GM23338 (cell line): ENCODE results near the gene KPNA6. TPM values are rescaled to one million over a fixed set of nuclear protein-coding genes. Genes with fewer than 3 reads are reported as not detected.
A peak's percentile ranks its signal among the peaks of the same experiment; 100 is the strongest.

ENCODE experiments used
- ATAC-seq: fragments of 200-7000 bp; cut with Tn5 transposase; 3 replicates; pipeline ENCODE4 v1.9.1; 2020
- DNase-seq: peaks from one replicate; pipeline ENCODE4 v3.0.0-alpha.2; 2015; ENCODE audit warnings: low spot score
- H2AFZ ChIP-seq: fragments of 200-600 bp; sonication (generic); 2 replicates; pipeline ENCODE4 v1.8.0; 2016; ENCODE audit warnings: antibody characterized with exemption, mild to moderate bottlenecking, moderate library complexity
- H3F3A ChIP-seq: fragments of 200-600 bp; sonication (generic); replicated peaks from 2 replicates; pipeline ENCODE4 v1.8.0; 2017; ENCODE audit warnings: antibody characterized with exemption, mixed run types, low read depth
- H3K27ac ChIP-seq: fragments of 200-600 bp; sonication (generic); 2 replicates; pipeline ENCODE4 v1.6.1; 2016; ENCODE audit warnings: low read depth
- H3K27me3 ChIP-seq: fragments of 200-600 bp; sonication (generic); 2 replicates; pipeline ENCODE4 v1.8.0; 2016; ENCODE audit warnings: mild to moderate bottlenecking, mixed run types, moderate library complexity; ENCODE audit not compliant: insufficient read depth
- H3K36me3 ChIP-seq: fragments of 200-600 bp; sonication (generic); 2 replicates; pipeline ENCODE4 v1.8.0; 2016; ENCODE audit warnings: mild to moderate bottlenecking; ENCODE audit not compliant: insufficient read depth
- H3K4me1 ChIP-seq: fragments of 200-600 bp; sonication (generic); 2 replicates; pipeline ENCODE4 v1.8.0; 2016; ENCODE audit warnings: mild to moderate bottlenecking, moderate library complexity; ENCODE audit not compliant: insufficient read depth
- H3K4me2 ChIP-seq: fragments of 200-600 bp; sonication (generic); 2 replicates; pipeline ENCODE4 v1.7.1; 2017; ENCODE audit warnings: mixed run types
- H3K4me3 ChIP-seq: fragments of 200-600 bp; sonication (generic); 2 replicates; pipeline ENCODE4 v1.6.1; 2016; ENCODE audit warnings: mixed run types
- H3K79me2 ChIP-seq: fragments of 200-600 bp; sonication (generic); replicated peaks from 2 replicates; pipeline ENCODE4 v1.8.0; 2017; ENCODE audit warnings: mild to moderate bottlenecking; ENCODE audit not compliant: insufficient read depth
- H3K9me2 ChIP-seq: fragments of 200-600 bp; sonication (generic); 2 replicates; pipeline ENCODE4 v1.8.0; 2017; ENCODE audit not compliant: insufficient read depth
- H4K20me1 ChIP-seq: fragments of 200-600 bp; sonication (generic); replicated peaks from 2 replicates; pipeline ENCODE4 v1.8.0; 2017; ENCODE audit warnings: mild to moderate bottlenecking; ENCODE audit not compliant: insufficient read depth
- H3K27ac Mint-ChIP-seq: 2 replicates; pipeline ENCODE4 v1.8.0; 2020; ENCODE audit warnings: inconsistent platforms, mild to moderate bottlenecking, moderate library complexity, mixed read lengths
- H3K27me3 Mint-ChIP-seq: 3 replicates; pipeline ENCODE4 v1.8.0; 2022; ENCODE audit warnings: low read depth, mild to moderate bottlenecking, moderate library complexity, mixed read lengths, inconsistent platforms; ENCODE audit not compliant: insufficient read depth, poor library complexity
- H3K36me3 Mint-ChIP-seq: 3 replicates; pipeline ENCODE4 v1.8.0; 2021; ENCODE audit warnings: low read depth, mild to moderate bottlenecking, inconsistent platforms, moderate library complexity, mixed read lengths
- H3K4me1 Mint-ChIP-seq: 3 replicates; pipeline ENCODE4 v1.8.0; 2020; ENCODE audit warnings: mild to moderate bottlenecking, inconsistent platforms, mixed read lengths
- H3K4me3 Mint-ChIP-seq: 3 replicates; pipeline ENCODE4 v1.8.0; 2021; ENCODE audit warnings: moderate library complexity, mild to moderate bottlenecking, inconsistent platforms, mixed read lengths
- H3K9me3 Mint-ChIP-seq: 3 replicates; pipeline ENCODE4 v1.8.0; 2020; ENCODE audit warnings: moderate library complexity, mild to moderate bottlenecking, inconsistent platforms, mixed read lengths
- CREB1 ChIP-seq: fragments of 250-450 bp; sonication (Bioruptor Pico); IDR thresholded peaks from 2 replicates; pipeline ENCODE4 v1.5.0; 2020; ENCODE audit warnings: low read depth, mild to moderate bottlenecking, moderate library complexity
- EZH2 ChIP-seq: fragments of 200-600 bp; sonication (generic); IDR thresholded peaks from one replicate; pipeline ENCODE4 v1.8.0; 2017; ENCODE audit warnings: antibody characterized with exemption, mild to moderate bottlenecking, low read depth; ENCODE audit not compliant: unreplicated experiment
- EZH2phosphoT487 ChIP-seq: fragments of 200-600 bp; sonication (generic); IDR thresholded peaks from one replicate; pipeline ENCODE4 v1.8.1; 2018; ENCODE audit warnings: antibody characterized with exemption; ENCODE audit not compliant: unreplicated experiment
- JUNB ChIP-seq: IDR thresholded peaks from one replicate; pipeline ENCODE4 v1.6.1; 2016; ENCODE audit warnings: antibody characterized with exemption; ENCODE audit not compliant: unreplicated experiment
- NANOG ChIP-seq: IDR thresholded peaks from 2 replicates; pipeline ENCODE4 v1.6.1; 2016; ENCODE audit warnings: antibody characterized with exemption, borderline replicate concordance
- POLR2AphosphoS5 ChIP-seq: IDR thresholded peaks from 2 replicates; pipeline ENCODE4 v1.6.1; 2016; ENCODE audit warnings: antibody characterized with exemption, low read depth
- STAT1 ChIP-seq: IDR thresholded peaks from one replicate; pipeline ENCODE4 v1.6.1; 2016; ENCODE audit warnings: antibody characterized with exemption; ENCODE audit not compliant: unreplicated experiment
- ZNF114 ChIP-seq: fragments of 250-450 bp; sonication (Bioruptor Pico); IDR thresholded peaks from 2 replicates; pipeline ENCODE4 v1.5.0; 2020; ENCODE audit warnings: mild to moderate bottlenecking, moderate library complexity
- ZNF331 ChIP-seq: fragments of 250-450 bp; sonication (Bioruptor Pico); IDR thresholded peaks from 2 replicates; pipeline ENCODE4 v1.5.0; 2020; ENCODE audit warnings: low read depth, mild to moderate bottlenecking, moderate library complexity
- polyA plus RNA-seq: library from polyadenylated mRNA; unstranded; fragments of >200 nt; fragmentation: Nextera tagmentation; extraction: Ambion mirVana; gene quantifications from 2 replicates; pipeline ENCODE4 v1.2.1, GENCODE V29; 2016
- total RNA-seq: library from RNA; depleted of rRNA; stranded (reverse); fragments of >200 nt; shearing (Covaris generic); gene quantifications from 2 replicates; pipeline ENCODE4 v1.2.3, GENCODE V29; 2014
- TF ChIP-seq, protein P1 (sequence below), 2 experiments: fragments of 200-600 bp in 1 of 2; sonication (generic) in 1 of 2; conservative IDR thresholded peaks; 2 replicates each; pipeline versions ENCODE4 v1.5.1 to v1.6.1; 2016 to 2017; ENCODE audit warnings: antibody characterized with exemption in 2 of 2, low read depth in 2 of 2, mild to moderate bottlenecking in 2 of 2, moderate library complexity in 1 of 2
- TF ChIP-seq, protein P2 (sequence below): IDR thresholded peaks from 2 replicates; pipeline ENCODE4 v1.6.1; 2016; ENCODE audit warnings: antibody characterized with exemption
- TF ChIP-seq, protein P3 (sequence below): fragments of 250-450 bp; sonication (Bioruptor Pico); IDR thresholded peaks from 2 replicates; pipeline ENCODE4 v1.5.0; 2020; ENCODE audit warnings: mild to moderate bottlenecking, moderate library complexity
- TF ChIP-seq, protein P4 (sequence below): IDR thresholded peaks from one replicate; pipeline ENCODE4 v1.6.1; 2018; ENCODE audit warnings: antibody characterized with exemption; ENCODE audit not compliant: unreplicated experiment

Gene KPNA6
- total and polyA plus RNA-seq, 2 experiments from 2014 or later: 28.6 to 72.2 TPM

DNA sequence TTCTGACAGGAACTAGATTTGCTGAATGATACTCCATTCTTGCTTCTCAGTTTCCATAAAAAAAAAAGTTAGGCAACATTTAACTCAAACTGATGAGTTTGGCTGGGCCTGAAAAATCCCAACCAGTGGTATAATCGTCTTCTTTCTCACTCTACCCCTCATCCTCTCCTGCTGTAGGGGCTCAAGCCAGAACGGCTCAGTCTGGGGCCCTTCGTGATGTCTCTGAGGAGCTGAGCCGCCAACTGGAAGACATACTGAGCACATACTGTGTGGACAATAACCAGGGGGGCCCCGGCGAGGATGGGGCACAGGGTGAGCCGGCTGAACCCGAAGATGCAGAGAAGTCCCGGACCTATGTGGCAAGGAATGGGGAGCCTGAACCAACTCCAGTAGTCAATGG is 73.2 kb downstream of the KPNA6 start:
- Histone ChIP-seq H4K20me1 (peaks cover 28% of the 10 kb centered on the region), H3K36me3 (peaks cover 23% of the 10 kb centered on the region), H3K4me1 (peaks cover 30% of the 10 kb centered on the region), H3K4me3 (peak overlapping the region; percentile 93), H3K27ac (no peak overlapping the region), H3K27me3 (no peaks in the 10 kb centered on the region), H3K4me2 (peak overlapping the region; percentile 97), H2AFZ (no peak overlapping the region), H3F3A (peaks cover 29% of the 10 kb centered on the region), H3K79me2 (peaks cover 54% of the 10 kb centered on the region), H3K9me2 (no peaks in the 10 kb centered on the region)
- TF ChIP-seq, protein P1, sequence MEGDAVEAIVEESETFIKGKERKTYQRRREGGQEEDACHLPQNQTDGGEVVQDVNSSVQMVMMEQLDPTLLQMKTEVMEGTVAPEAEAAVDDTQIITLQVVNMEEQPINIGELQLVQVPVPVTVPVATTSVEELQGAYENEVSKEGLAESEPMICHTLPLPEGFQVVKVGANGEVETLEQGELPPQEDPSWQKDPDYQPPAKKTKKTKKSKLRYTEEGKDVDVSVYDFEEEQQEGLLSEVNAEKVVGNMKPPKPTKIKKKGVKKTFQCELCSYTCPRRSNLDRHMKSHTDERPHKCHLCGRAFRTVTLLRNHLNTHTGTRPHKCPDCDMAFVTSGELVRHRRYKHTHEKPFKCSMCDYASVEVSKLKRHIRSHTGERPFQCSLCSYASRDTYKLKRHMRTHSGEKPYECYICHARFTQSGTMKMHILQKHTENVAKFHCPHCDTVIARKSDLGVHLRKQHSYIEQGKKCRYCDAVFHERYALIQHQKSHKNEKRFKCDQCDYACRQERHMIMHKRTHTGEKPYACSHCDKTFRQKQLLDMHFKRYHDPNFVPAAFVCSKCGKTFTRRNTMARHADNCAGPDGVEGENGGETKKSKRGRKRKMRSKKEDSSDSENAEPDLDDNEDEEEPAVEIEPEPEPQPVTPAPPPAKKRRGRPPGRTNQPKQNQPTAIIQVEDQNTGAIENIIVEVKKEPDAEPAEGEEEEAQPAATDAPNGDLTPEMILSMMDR (conservative IDR thresholded peaks at IDR 0.05; ENCODE audit: low read depth in 2 of 2): no peak
- no peak for TF ChIP-seq JUNB
- TF ChIP-seq CREB1 (CRISPR knock-in tag): no peak
- no peak for TF ChIP-seq POLR2AphosphoS5
- TF ChIP-seq EZH2phosphoT487: no peak
- TF ChIP-seq ZNF331 (CRISPR knock-in tag): no peak
- TF ChIP-seq NANOG: no peak
- TF ChIP-seq STAT1: no peak
- TF ChIP-seq, protein P2, sequence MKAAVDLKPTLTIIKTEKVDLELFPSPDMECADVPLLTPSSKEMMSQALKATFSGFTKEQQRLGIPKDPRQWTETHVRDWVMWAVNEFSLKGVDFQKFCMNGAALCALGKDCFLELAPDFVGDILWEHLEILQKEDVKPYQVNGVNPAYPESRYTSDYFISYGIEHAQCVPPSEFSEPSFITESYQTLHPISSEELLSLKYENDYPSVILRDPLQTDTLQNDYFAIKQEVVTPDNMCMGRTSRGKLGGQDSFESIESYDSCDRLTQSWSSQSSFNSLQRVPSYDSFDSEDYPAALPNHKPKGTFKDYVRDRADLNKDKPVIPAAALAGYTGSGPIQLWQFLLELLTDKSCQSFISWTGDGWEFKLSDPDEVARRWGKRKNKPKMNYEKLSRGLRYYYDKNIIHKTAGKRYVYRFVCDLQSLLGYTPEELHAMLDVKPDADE: no peak
- TF ChIP-seq, protein P3, sequence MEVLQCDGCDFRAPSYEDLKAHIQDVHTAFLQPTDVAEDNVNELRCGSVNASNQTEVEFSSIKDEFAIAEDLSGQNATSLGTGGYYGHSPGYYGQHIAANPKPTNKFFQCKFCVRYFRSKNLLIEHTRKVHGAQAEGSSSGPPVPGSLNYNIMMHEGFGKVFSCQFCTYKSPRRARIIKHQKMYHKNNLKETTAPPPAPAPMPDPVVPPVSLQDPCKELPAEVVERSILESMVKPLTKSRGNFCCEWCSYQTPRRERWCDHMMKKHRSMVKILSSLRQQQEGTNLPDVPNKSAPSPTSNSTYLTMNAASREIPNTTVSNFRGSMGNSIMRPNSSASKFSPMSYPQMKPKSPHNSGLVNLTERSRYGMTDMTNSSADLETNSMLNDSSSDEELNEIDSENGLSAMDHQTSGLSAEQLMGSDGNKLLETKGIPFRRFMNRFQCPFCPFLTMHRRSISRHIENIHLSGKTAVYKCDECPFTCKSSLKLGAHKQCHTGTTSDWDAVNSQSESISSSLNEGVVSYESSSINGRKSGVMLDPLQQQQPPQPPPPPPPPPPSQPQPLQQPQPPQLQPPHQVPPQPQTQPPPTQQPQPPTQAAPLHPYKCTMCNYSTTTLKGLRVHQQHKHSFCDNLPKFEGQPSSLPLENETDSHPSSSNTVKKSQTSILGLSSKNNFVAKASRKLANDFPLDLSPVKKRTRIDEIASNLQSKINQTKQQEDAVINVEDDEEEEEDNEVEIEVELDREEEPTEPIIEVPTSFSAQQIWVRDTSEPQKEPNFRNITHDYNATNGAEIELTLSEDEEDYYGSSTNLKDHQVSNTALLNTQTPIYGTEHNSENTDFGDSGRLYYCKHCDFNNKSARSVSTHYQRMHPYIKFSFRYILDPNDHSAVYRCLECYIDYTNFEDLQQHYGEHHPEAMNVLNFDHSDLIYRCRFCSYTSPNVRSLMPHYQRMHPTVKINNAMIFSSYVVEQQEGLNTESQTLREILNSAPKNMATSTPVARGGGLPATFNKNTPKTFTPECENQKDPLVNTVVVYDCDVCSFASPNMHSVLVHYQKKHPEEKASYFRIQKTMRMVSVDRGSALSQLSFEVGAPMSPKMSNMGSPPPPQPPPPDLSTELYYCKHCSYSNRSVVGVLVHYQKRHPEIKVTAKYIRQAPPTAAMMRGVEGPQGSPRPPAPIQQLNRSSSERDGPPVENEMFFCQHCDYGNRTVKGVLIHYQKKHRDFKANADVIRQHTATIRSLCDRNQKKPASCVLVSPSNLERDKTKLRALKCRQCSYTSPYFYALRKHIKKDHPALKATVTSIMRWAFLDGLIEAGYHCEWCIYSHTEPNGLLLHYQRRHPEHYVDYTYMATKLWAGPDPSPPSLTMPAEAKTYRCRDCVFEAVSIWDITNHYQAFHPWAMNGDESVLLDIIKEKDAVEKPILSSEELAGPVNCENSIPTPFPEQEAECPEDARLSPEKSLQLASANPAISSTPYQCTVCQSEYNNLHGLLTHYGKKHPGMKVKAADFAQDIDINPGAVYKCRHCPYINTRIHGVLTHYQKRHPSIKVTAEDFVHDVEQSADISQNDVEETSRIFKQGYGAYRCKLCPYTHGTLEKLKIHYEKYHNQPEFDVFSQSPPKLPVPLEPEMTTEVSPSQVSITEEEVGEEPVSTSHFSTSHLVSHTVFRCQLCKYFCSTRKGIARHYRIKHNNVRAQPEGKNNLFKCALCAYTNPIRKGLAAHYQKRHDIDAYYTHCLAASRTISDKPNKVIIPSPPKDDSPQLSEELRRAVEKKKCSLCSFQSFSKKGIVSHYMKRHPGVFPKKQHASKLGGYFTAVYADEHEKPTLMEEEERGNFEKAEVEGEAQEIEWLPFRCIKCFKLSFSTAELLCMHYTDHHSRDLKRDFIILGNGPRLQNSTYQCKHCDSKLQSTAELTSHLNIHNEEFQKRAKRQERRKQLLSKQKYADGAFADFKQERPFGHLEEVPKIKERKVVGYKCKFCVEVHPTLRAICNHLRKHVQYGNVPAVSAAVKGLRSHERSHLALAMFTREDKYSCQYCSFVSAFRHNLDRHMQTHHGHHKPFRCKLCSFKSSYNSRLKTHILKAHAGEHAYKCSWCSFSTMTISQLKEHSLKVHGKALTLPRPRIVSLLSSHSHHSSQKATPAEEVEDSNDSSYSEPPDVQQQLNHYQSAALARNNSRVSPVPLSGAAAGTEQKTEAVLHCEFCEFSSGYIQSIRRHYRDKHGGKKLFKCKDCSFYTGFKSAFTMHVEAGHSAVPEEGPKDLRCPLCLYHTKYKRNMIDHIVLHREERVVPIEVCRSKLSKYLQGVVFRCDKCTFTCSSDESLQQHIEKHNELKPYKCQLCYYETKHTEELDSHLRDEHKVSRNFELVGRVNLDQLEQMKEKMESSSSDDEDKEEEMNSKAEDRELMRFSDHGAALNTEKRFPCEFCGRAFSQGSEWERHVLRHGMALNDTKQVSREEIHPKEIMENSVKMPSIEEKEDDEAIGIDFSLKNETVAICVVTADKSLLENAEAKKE (CRISPR knock-in tag): no peak
- TF ChIP-seq ZNF114 (CRISPR knock-in tag): no peak
- TF ChIP-seq, protein P4, sequence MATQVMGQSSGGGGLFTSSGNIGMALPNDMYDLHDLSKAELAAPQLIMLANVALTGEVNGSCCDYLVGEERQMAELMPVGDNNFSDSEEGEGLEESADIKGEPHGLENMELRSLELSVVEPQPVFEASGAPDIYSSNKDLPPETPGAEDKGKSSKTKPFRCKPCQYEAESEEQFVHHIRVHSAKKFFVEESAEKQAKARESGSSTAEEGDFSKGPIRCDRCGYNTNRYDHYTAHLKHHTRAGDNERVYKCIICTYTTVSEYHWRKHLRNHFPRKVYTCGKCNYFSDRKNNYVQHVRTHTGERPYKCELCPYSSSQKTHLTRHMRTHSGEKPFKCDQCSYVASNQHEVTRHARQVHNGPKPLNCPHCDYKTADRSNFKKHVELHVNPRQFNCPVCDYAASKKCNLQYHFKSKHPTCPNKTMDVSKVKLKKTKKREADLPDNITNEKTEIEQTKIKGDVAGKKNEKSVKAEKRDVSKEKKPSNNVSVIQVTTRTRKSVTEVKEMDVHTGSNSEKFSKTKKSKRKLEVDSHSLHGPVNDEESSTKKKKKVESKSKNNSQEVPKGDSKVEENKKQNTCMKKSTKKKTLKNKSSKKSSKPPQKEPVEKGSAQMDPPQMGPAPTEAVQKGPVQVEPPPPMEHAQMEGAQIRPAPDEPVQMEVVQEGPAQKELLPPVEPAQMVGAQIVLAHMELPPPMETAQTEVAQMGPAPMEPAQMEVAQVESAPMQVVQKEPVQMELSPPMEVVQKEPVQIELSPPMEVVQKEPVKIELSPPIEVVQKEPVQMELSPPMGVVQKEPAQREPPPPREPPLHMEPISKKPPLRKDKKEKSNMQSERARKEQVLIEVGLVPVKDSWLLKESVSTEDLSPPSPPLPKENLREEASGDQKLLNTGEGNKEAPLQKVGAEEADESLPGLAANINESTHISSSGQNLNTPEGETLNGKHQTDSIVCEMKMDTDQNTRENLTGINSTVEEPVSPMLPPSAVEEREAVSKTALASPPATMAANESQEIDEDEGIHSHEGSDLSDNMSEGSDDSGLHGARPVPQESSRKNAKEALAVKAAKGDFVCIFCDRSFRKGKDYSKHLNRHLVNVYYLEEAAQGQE: no peak
- no peak for TF ChIP-seq EZH2
- Mint-ChIP-seq H3K27me3 (peaks cover 14% of the 10 kb centered on the region), H3K4me3 (peak overlapping the region; percentile 95), H3K27ac (peak overlapping the region; percentile 88; the same call in 1 of the 2 replicates), H3K4me1 (peaks cover 40% of the 10 kb centered on the region), H3K9me3 (no peaks in the 10 kb centered on the region), H3K36me3 (peaks cover 55% of the 10 kb centered on the region)
- DNase-seq: no peak
- ATAC-seq: no peak
